ENCODE results near the gene SGK1.
"Not testable (repeated sequence)": the region's sequence is repeated elsewhere in the genome, so short reads cannot be mapped to it uniquely, and the experiment has no call there.

SGK1 gene

DNA sequence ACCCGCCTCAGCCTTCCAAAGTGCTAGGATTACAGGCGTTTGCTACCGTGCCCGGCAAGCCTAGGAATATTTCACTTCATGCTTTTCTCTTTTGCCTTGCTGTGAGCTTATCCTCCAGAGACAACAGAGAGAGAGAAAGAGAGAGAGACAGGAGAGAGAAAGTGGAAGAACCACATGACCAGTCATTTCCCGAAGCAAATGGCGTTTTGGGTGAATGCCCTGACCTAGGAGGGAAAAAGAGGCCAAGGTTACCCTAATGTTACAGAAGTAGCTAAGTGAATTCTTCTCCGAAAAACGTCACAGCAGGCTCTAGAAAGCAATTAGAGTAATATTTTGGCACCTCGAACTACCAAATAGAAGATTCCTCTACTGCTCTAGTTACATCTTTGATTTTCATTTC lies 9.1 kb downstream of the SGK1 start:
- Histone ChIP-seq H3K36me3 (ENCODE audit: control insufficient read depth, insufficient read depth, low read length) (no peaks in the 10 kb centered on the region), H3K9me3 (ENCODE audit: control insufficient read depth, low read length) (no peaks in the 10 kb centered on the region), H3K4me1 (ENCODE audit: control insufficient read depth, insufficient read depth, low read length, poor library complexity, severe bottlenecking) (no peaks in the 10 kb centered on the region), H3K4me3 (ENCODE audit: insufficient read depth, low read depth, low read length, poor library complexity, severe bottlenecking) (no peak overlapping the region), H3K27me3 (replicated peaks; ENCODE audit: control insufficient read depth, insufficient read depth, low read length, poor library complexity, severe bottlenecking) (no peaks in the 10 kb centered on the region), H3K27ac (ENCODE audit: insufficient read depth, low read length, poor library complexity, severe bottlenecking) (no peak overlapping the region)
- DNase-seq: no peak

DNA sequence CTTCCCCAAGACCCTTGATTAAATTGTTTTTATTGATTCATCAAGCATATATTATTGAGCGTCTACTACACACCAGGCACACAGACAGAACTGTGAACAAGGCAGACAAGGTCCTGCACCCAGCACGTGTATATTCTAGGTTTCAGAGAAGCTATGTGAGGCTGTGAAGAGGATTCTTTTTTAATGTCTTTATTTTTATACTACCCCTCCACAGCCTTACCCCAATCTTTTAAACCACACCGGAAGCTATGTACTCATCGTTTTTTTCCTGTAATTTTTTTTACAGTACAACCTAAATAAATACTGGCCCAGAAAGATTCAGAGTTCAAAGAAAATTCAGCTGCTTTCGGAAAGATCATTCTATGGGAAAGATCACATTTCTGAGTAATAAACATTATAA lies 10.0 kb downstream of the SGK1 start:
- no peaks in the 10 kb centered on the region for H3K27me3 ChIP-seq (replicated peaks; ENCODE audit: control insufficient read depth, insufficient read depth, low read length, poor library complexity, severe bottlenecking)
- H3K4me3 ChIP-seq (ENCODE audit: insufficient read depth, low read depth, low read length, poor library complexity, severe bottlenecking): no peak overlapping the region
- no peak for DNase-seq
- H3K36me3 ChIP-seq (ENCODE audit: control insufficient read depth, insufficient read depth, low read length): no peaks in the 10 kb centered on the region
- H3K27ac ChIP-seq (ENCODE audit: insufficient read depth, low read length, poor library complexity, severe bottlenecking): no peak overlapping the region
- no peaks in the 10 kb centered on the region for H3K9me3 ChIP-seq (ENCODE audit: control insufficient read depth, low read length)
- H3K4me1 ChIP-seq (ENCODE audit: control insufficient read depth, insufficient read depth, low read length, poor library complexity, severe bottlenecking): no peaks in the 10 kb centered on the region

DNA sequence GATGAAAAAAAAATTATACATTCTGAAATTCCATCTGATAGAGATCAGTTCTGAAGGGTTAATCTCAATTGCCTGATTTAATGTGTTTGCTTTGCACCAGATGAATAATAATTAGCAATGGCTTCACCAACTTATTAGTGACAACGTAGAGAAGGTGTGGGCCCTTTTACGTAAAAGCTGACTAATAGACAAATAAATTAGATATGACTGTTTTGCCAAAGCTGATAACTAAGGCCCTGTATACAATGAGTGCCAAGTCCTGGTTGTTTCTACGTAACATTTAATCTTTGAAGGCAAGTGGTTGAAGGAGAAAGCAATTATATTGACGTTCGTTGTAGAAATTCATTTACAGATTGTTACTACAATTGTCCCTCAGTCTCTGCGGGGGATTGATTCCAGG lies 10.8 kb downstream of the SGK1 start:
- H3K27ac ChIP-seq (ENCODE audit: insufficient read depth, low read length, poor library complexity, severe bottlenecking): no peak overlapping the region
- no peaks in the 10 kb centered on the region for H3K36me3 ChIP-seq (ENCODE audit: control insufficient read depth, insufficient read depth, low read length)
- no peak overlapping the region for H3K4me3 ChIP-seq (ENCODE audit: insufficient read depth, low read depth, low read length, poor library complexity, severe bottlenecking)
- no peaks in the 10 kb centered on the region for H3K9me3 ChIP-seq (ENCODE audit: control insufficient read depth, low read length)
- DNase-seq: no peak
- no peaks in the 10 kb centered on the region for H3K27me3 ChIP-seq (replicated peaks; ENCODE audit: control insufficient read depth, insufficient read depth, low read length, poor library complexity, severe bottlenecking)
- H3K4me1 ChIP-seq (ENCODE audit: control insufficient read depth, insufficient read depth, low read length, poor library complexity, severe bottlenecking): no peaks in the 10 kb centered on the region

DNA sequence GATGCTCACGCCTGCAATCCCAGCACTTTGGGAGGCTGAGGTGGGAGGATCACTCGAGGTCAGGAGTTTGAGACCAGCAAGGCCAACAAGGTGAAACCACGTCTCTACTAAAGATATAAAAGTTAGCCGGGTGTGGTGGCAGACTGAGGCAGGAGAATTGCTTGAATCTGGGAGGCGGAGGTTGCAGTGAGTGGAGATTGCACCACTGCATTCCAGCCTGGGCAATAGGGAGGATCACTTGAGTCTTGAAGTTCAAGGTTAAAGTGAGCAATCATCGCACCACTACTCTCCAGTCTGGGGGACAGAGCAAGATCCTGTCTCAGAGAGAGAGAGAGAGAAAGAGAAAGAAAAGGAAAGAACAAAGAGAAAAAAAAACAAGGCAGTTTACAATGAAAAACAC lies 13.5 kb downstream of the SGK1 start:
- not testable (repeated sequence) for DNase-seq; H3K9me3 ChIP-seq (ENCODE audit: control insufficient read depth, low read length); H3K27me3 ChIP-seq (replicated peaks; ENCODE audit: control insufficient read depth, insufficient read depth, low read length, poor library complexity, severe bottlenecking); H3K27ac ChIP-seq (ENCODE audit: insufficient read depth, low read length, poor library complexity, severe bottlenecking); H3K36me3 ChIP-seq (ENCODE audit: control insufficient read depth, insufficient read depth, low read length); H3K4me1 ChIP-seq (ENCODE audit: control insufficient read depth, insufficient read depth, low read length, poor library complexity, severe bottlenecking); H3K4me3 ChIP-seq (ENCODE audit: insufficient read depth, low read depth, low read length, poor library complexity, severe bottlenecking)

DNA sequence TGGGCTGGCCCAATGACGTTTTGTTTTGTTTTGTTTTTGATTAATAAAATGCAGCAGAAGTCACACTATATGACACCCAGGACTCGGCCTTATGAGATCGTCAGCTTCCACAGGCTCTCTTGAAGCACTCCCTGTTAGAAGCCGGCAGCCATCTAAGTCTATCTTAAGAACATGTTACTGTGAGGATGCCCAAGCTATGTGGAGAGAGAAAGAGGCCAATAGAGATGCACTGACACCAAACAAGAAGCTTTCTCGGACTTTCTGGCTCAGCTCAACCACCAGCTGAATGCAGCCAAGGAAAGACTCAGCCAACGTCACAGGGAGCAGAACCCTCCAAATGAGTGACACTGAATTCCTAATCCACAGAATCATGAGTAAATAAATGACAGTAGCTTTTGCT lies 14.0 kb downstream of the SGK1 start:
- H3K4me1 ChIP-seq (ENCODE audit: control insufficient read depth, insufficient read depth, low read length, poor library complexity, severe bottlenecking): no peaks in the 10 kb centered on the region
- H3K9me3 ChIP-seq (ENCODE audit: control insufficient read depth, low read length): no peaks in the 10 kb centered on the region
- H3K36me3 ChIP-seq (ENCODE audit: control insufficient read depth, insufficient read depth, low read length): no peaks in the 10 kb centered on the region
- no peaks in the 10 kb centered on the region for H3K27me3 ChIP-seq (replicated peaks; ENCODE audit: control insufficient read depth, insufficient read depth, low read length, poor library complexity, severe bottlenecking)
- DNase-seq: no peak
- H3K4me3 ChIP-seq (ENCODE audit: insufficient read depth, low read depth, low read length, poor library complexity, severe bottlenecking): no peak overlapping the region
- no peak overlapping the region for H3K27ac ChIP-seq (ENCODE audit: insufficient read depth, low read length, poor library complexity, severe bottlenecking)

DNA sequence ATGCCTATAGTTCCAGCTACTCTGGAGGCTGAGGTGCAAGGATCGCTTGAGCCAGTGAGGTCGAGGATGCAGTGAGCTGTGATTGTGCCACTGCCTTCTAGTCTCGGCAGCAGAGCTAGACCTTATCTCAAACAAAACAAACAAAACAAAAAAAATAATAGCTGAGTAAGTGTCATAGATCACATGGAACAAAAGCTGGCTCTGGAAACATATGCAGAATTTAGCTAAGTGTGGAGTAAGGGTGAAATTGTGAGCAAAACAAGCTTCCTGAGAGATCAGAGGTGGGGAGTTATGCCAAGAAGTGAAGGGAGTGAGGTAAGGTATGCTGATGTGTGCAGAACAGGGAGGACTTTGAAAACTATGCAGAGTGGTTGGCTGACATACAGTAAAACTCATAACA lies 18.7 kb downstream of the SGK1 start:
- Histone ChIP-seq H3K27me3 (replicated peaks; ENCODE audit: control insufficient read depth, insufficient read depth, low read length, poor library complexity, severe bottlenecking) (no peaks in the 10 kb centered on the region), H3K9me3 (ENCODE audit: control insufficient read depth, low read length) (no peaks in the 10 kb centered on the region), H3K27ac (ENCODE audit: insufficient read depth, low read length, poor library complexity, severe bottlenecking) (no peak overlapping the region), H3K36me3 (ENCODE audit: control insufficient read depth, insufficient read depth, low read length) (no peaks in the 10 kb centered on the region), H3K4me1 (ENCODE audit: control insufficient read depth, insufficient read depth, low read length, poor library complexity, severe bottlenecking) (no peaks in the 10 kb centered on the region), H3K4me3 (ENCODE audit: insufficient read depth, low read depth, low read length, poor library complexity, severe bottlenecking) (no peak overlapping the region)
- DNase-seq: no peak

DNA sequence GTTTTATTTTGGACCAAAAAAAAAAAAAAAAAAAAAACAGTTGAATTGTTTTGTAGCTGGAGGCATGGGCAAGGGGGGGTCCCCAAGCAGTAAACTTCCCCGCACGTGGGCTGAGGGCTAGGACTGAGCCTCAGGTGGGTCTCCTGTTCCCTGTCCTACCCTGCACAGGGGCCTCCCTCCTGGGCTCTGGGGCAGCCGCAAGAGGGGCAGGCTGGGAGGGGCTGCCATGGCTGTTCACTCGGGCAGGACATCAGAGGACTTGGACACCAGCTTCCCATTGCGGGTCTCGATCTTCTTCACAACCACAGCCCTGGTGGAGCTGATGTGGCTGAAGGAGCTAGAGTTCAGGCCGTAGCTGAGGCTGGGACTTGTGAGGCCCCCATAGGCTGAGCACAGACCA lies 21.1 kb downstream of the SGK1 start:
- Histone ChIP-seq H3K27ac (ENCODE audit: insufficient read depth, low read length, poor library complexity, severe bottlenecking) (no peak overlapping the region), H3K9me3 (ENCODE audit: control insufficient read depth, low read length) (no peaks in the 10 kb centered on the region), H3K4me3 (ENCODE audit: insufficient read depth, low read depth, low read length, poor library complexity, severe bottlenecking) (no peak overlapping the region), H3K27me3 (replicated peaks; ENCODE audit: control insufficient read depth, insufficient read depth, low read length, poor library complexity, severe bottlenecking) (no peaks in the 10 kb centered on the region), H3K36me3 (ENCODE audit: control insufficient read depth, insufficient read depth, low read length) (no peaks in the 10 kb centered on the region), H3K4me1 (ENCODE audit: control insufficient read depth, insufficient read depth, low read length, poor library complexity, severe bottlenecking) (no peaks in the 10 kb centered on the region)
- no peak for DNase-seq

DNA sequence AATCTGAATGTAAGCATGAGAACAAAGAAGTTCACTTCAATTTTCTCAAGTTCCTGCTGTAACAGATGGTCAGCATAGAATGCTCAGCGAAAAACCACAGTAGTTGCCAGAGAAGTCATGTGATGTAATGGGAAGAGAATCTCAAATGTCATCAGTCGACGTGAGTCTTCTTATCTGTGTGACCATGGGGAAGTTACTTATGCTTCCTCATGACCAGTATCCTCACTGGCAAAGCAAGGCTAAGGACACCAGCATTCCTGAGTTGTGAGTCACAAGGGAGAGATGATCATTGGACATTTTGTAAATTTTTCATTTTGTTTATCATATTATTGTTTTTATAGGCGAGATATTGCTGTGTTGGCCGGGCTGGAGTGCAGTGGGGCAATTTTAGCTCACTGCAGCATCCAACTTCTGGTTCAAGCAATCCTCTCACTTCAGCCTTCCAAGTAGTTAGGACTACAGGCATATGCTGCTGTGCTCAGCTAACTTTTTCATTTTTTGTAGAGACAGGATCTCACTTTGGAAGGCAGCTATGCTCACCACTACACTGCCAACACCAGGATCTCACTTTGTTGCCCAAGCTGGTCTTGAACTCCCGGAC lies 21.9 kb downstream of the SGK1 start:
- DNase-seq: no peak
- no peaks in the 10 kb centered on the region for H3K4me1 ChIP-seq (ENCODE audit: control insufficient read depth, insufficient read depth, low read length, poor library complexity, severe bottlenecking)
- H3K4me3 ChIP-seq (ENCODE audit: insufficient read depth, low read depth, low read length, poor library complexity, severe bottlenecking): no peak overlapping the region
- no peak overlapping the region for H3K27ac ChIP-seq (ENCODE audit: insufficient read depth, low read length, poor library complexity, severe bottlenecking)
- no peaks in the 10 kb centered on the region for H3K27me3 ChIP-seq (replicated peaks; ENCODE audit: control insufficient read depth, insufficient read depth, low read length, poor library complexity, severe bottlenecking)
- no peaks in the 10 kb centered on the region for H3K9me3 ChIP-seq (ENCODE audit: control insufficient read depth, low read length)
- H3K36me3 ChIP-seq (ENCODE audit: control insufficient read depth, insufficient read depth, low read length): no peaks in the 10 kb centered on the region

DNA sequence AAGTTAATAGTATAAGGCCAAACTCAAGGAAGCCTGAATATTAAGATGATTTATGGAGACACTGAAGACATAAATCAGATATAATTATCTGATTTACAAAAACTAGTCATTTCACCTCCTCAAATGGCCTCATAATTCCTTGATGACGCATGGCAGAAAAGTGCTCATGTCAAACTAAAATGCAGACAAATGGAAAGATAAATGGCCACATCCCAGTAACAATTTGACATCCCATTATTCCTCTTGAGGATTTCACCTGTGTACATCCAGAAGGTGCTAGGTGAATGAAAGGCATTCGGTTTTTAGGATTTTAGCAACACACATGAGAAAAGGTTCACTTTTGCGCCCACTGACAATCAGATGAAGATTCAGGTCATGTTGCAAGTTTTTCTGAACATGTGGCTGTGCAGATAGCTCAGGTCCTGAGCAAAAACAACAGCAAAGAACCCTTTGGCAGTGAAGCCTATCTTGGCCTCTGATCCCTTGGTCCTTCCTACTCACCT lies 24.2 kb downstream of the SGK1 start:
- peaks cover 5% of the 10 kb centered on the region for H3K4me1 ChIP-seq (ENCODE audit: control insufficient read depth, insufficient read depth, low read length, poor library complexity, severe bottlenecking)
- H3K27me3 ChIP-seq (replicated peaks; ENCODE audit: control insufficient read depth, insufficient read depth, low read length, poor library complexity, severe bottlenecking): no peaks in the 10 kb centered on the region
- no peak overlapping the region for H3K4me3 ChIP-seq (ENCODE audit: insufficient read depth, low read depth, low read length, poor library complexity, severe bottlenecking)
- no peak overlapping the region for H3K27ac ChIP-seq (ENCODE audit: insufficient read depth, low read length, poor library complexity, severe bottlenecking)
- no peak for DNase-seq
- no peaks in the 10 kb centered on the region for H3K36me3 ChIP-seq (ENCODE audit: control insufficient read depth, insufficient read depth, low read length)
- H3K9me3 ChIP-seq (ENCODE audit: control insufficient read depth, low read length): no peaks in the 10 kb centered on the region

DNA sequence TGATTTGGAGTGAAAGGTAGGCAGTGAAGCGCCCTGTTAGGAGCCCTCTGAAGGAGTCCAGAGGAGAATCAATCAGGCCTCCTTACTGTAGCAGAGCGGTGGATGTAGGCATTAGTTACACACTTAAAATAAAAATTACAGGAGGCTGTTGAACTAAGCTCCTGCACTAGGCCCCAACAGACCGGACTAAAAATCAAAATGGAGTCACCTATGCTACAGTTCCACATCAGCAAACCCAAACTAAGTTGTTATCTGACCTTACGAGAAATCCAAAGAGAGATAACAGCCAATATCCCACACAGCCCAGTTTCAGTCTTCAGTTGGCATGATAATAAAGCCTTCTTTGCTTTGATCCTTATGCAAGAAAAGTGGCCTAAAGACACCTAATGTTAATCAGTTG lies 26.8 kb downstream of the SGK1 start:
- Histone ChIP-seq H3K4me1 (ENCODE audit: control insufficient read depth, insufficient read depth, low read length, poor library complexity, severe bottlenecking) (peaks cover 13% of the 10 kb centered on the region), H3K27ac (ENCODE audit: insufficient read depth, low read length, poor library complexity, severe bottlenecking) (no peak overlapping the region), H3K4me3 (ENCODE audit: insufficient read depth, low read depth, low read length, poor library complexity, severe bottlenecking) (no peak overlapping the region), H3K9me3 (ENCODE audit: control insufficient read depth, low read length) (no peaks in the 10 kb centered on the region), H3K27me3 (replicated peaks; ENCODE audit: control insufficient read depth, insufficient read depth, low read length, poor library complexity, severe bottlenecking) (no peaks in the 10 kb centered on the region), H3K36me3 (ENCODE audit: control insufficient read depth, insufficient read depth, low read length) (no peaks in the 10 kb centered on the region)
- DNase-seq: no peak

All from effector memory CD4-positive, alpha-beta T cell (primary cell).